A673 (cell line): Measurements from ENCODE around the gene SLC35B2. TPM values are rescaled to one million over a fixed set of nuclear protein-coding genes. Genes with fewer than 3 reads are reported as not detected.
A peak's percentile ranks its signal among the peaks of the same experiment; 100 is the strongest.

Source experiments
- BruUV-seq: library from RNA; stranded (reverse); fragments of 400-500 nt; replicated peaks from 2 replicates; lab custom pipeline; 2021; lab: Mats Ljungman, UMichigan
- CTCF ChIA-PET: fragments of 300-600 bp; sonication (Branson Sonifier 250); formaldehyde crosslinking; loops from one replicate; lab custom pipeline; 2022; ENCODE audit warnings: antibody characterized with exemption; lab: Charles Lee
- POLR2A ChIA-PET: fragments of 300-600 bp; sonication (Branson Sonifier 250); formaldehyde crosslinking; loops from one replicate; lab custom pipeline; 2022; ENCODE audit warnings: antibody characterized with exemption; ENCODE audit not compliant: low non-redundant PET; lab: Charles Lee
- DNase-seq: peaks from one replicate; pipeline ENCODE4 v3.0.0-alpha.2; 2015; ENCODE audit warnings: low spot score
- H3K27ac ChIP-seq: fragments of 200-600 bp; sonication (generic); 2 replicates; pipeline ENCODE4 v1.5.1; 2016; ENCODE audit warnings: mixed run types, low read depth, mild to moderate bottlenecking, mixed read lengths, antibody characterized with exemption, low read length; ENCODE audit not compliant: poor library complexity, severe bottlenecking
- H3K27me3 ChIP-seq: fragments of 200-600 bp; sonication (generic); replicated peaks from 2 replicates; pipeline ENCODE4 v1.6.1; 2017; ENCODE audit warnings: mixed run types, low read depth, mild to moderate bottlenecking, mixed read lengths, antibody characterized with exemption, low read length; ENCODE audit not compliant: insufficient read depth, poor library complexity
- H3K36me3 ChIP-seq: fragments of 200-600 bp; sonication (generic); 2 replicates; pipeline ENCODE4 v1.6.1; 2016; ENCODE audit warnings: mixed run types, mild to moderate bottlenecking, mixed read lengths, antibody characterized with exemption, low read length; ENCODE audit not compliant: insufficient read depth, poor library complexity, severe bottlenecking
- H3K4me1 ChIP-seq: fragments of 200-600 bp; sonication (generic); 2 replicates; pipeline ENCODE4 v1.6.1; 2017; ENCODE audit warnings: mixed run types, mild to moderate bottlenecking, mixed read lengths, antibody characterized with exemption, low read length; ENCODE audit not compliant: insufficient read depth, poor library complexity, severe bottlenecking
- H3K4me3 ChIP-seq: fragments of 200-600 bp; sonication (generic); 2 replicates; pipeline ENCODE4 v1.5.1; 2016; ENCODE audit warnings: low read depth, mixed run types, mild to moderate bottlenecking, mixed read lengths, low read length; ENCODE audit not compliant: poor library complexity, severe bottlenecking
- H3K9me3 ChIP-seq: fragments of 200-600 bp; sonication (generic); 2 replicates; pipeline ENCODE4 v1.6.1; 2016; ENCODE audit warnings: mixed run types, low read depth, mild to moderate bottlenecking, mixed read lengths, antibody characterized with exemption, low read length; ENCODE audit not compliant: poor library complexity, severe bottlenecking
- EZH2 ChIP-seq: fragments of 200-600 bp; sonication (generic); IDR thresholded peaks from 2 replicates; pipeline ENCODE4 v1.6.1; 2017; ENCODE audit warnings: borderline replicate concordance, low read depth, mild to moderate bottlenecking, mixed read lengths, antibody characterized with exemption, low read length; ENCODE audit not compliant: poor library complexity, severe bottlenecking
- intact Hi-C: fragments of 100-400 bp; cut with micrococcal nuclease; formaldehyde crosslinking; loops from one replicate; pipeline ENCODE4 v1.10.0; 2022; ENCODE audit not compliant: unreplicated experiment
- total RNA-seq: library from RNA; stranded (reverse); gene quantifications from 2 replicates; pipeline ENCODE4 v1.2.3, GENCODE V29; 2021
- TF ChIP-seq, protein P1 (sequence below): fragments of 300-800, 200-600 bp; sonication (generic); conservative IDR thresholded peaks from 2 replicates; pipeline ENCODE4 v1.5.1; 2017; ENCODE audit warnings: low read depth, mild to moderate bottlenecking, antibody characterized with exemption, low read length, moderate library complexity, mixed read lengths

The SLC35B2 gene
- total RNA-seq, 1 experiment from 2014 or later, result 52.0 TPM

DNA sequence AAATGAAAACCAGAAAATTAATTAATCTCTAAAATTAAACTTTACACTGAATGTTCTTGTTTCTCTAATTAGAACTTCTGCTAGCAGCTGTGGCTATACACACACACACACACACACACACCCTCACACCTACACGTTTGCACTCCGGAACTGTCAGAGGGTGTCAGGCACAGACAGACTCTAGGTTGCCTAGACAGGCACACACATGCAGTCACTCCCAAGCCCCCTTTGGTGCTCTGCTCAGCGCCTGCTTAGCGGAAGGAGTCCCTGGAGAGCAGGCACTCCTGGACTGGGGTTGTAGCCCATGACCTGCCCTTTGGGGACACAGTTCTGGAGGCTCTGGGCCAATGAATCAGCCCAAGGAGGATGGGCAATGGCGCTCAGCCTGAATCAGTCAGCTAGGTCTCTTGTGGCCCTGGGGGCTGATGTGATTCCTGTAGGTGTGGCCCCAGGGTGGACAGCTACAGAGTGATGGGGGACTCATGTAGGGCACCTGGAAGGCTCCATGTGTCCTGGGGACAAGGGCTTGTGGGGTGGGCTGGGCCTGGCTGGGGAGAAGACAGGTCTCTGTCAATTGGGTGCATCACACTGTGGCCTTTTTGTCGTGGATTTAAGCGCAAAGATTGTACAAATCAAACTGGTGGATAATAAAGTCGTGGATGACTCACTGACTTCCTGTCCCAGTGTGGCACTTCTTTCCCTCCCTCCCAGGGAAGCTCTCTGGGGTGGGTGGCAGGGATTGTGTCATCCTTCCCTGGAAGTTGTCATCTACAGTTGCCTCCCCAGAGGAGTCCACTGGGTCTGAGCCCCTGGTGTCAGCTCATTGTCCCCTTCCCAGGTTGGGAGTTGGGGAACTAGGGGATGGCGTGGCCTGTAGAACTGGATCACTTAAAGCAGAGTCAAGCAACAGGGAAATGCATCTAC, 21.7 kb upstream of the SLC35B2 start:
- Histone ChIP-seq H3K36me3 (no peaks in the 10 kb centered on the region), H3K27me3 (peaks cover 4% of the 10 kb centered on the region), H3K27ac (no peak overlapping the region), H3K4me1 (peaks cover 6% of the 10 kb centered on the region), H3K9me3 (no peaks in the 10 kb centered on the region), H3K4me3 (no peak overlapping the region)
- TF ChIP-seq, protein P1, sequence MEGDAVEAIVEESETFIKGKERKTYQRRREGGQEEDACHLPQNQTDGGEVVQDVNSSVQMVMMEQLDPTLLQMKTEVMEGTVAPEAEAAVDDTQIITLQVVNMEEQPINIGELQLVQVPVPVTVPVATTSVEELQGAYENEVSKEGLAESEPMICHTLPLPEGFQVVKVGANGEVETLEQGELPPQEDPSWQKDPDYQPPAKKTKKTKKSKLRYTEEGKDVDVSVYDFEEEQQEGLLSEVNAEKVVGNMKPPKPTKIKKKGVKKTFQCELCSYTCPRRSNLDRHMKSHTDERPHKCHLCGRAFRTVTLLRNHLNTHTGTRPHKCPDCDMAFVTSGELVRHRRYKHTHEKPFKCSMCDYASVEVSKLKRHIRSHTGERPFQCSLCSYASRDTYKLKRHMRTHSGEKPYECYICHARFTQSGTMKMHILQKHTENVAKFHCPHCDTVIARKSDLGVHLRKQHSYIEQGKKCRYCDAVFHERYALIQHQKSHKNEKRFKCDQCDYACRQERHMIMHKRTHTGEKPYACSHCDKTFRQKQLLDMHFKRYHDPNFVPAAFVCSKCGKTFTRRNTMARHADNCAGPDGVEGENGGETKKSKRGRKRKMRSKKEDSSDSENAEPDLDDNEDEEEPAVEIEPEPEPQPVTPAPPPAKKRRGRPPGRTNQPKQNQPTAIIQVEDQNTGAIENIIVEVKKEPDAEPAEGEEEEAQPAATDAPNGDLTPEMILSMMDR, result no peak
- TF ChIP-seq EZH2, result no peak
- BruUV-seq, result TSS peak; percentile 27
- POLR2A ChIA-PET, result interaction anchor here (0.6 kb wide), 1 partner anchor 135 kb away, joined by 4 read pairs; no protein-coding TSS in a partner anchor
- CTCF ChIA-PET, result interaction anchor here (0.5 to 0.7 kb wide), 3 partner anchors 11 to 64 kb away, joined by 3 to 9 read pairs (median 3); no protein-coding TSS in a partner anchor
- intact Hi-C loops, result no loop called here
- peak; percentile 77 for DNase-seq

DNA sequence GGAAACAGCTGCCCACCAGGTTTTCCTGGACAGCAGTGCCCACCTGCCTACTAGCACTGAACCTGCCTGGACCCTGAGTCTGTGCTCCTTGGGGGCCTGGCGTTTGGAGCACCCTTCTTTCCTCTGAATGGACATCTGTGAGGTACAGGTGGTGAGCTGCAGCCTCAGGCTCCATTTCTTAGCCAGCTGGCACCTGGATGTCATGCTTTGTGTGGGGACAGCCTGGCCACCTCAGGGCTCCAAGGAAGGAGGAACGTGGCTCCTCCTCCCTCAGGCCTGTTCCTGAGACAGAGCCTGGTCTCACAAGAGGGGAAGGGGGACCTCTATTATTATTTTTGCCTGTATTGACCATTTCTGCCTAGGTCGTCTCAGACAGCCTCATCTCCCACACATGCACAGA, 21.0 kb upstream of the SLC35B2 start:
- BruUV-seq, result no TSS peak
- Histone ChIP-seq H3K9me3 (no peaks in the 10 kb centered on the region), H3K36me3 (no peaks in the 10 kb centered on the region), H3K27ac (no peak overlapping the region), H3K27me3 (no peaks in the 10 kb centered on the region), H3K4me3 (no peak overlapping the region), H3K4me1 (peaks cover 6% of the 10 kb centered on the region)
- CTCF ChIA-PET, result interaction anchor here (0.7 kb wide), 1 partner anchor 65 kb away, joined by 3 read pairs; no protein-coding TSS in a partner anchor
- POLR2A ChIA-PET, result no interaction called here
- DNase-seq, result no peak
- TF ChIP-seq, protein P1, result no peak
- TF ChIP-seq EZH2, result no peak
- intact Hi-C loops, result no loop called here

DNA sequence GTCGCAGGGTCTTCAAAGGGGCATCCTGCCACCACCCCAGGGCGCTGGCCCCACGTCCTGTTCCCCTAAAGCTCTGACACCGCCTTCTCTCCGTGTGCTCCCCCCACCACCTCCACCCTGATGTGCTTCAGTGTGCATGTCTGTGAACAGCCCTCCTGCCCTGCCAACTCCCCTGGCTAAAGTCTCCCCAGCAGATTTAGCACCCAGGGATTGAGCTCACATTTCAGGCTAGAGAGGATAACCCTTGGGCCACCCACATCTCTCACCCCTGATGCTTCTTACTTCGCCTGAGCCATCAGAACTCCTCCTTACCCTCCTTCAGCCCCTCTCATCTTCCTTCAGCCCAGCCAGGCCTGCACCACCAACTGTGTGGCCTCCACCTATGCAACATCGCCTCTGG, 20.4 kb upstream of the SLC35B2 start:
- no peak overlapping the region for H3K4me3 ChIP-seq
- BruUV-seq, result no TSS peak
- H3K27ac ChIP-seq, result no peak overlapping the region
- intact Hi-C loops, result no loop called here
- TF ChIP-seq, protein P1, result no peak
- no peak for TF ChIP-seq EZH2
- H3K27me3 ChIP-seq, result no peaks in the 10 kb centered on the region
- CTCF ChIA-PET, result no interaction called here
- POLR2A ChIA-PET, result no interaction called here
- DNase-seq, result no peak
- H3K9me3 ChIP-seq, result no peaks in the 10 kb centered on the region
- H3K4me1 ChIP-seq, result peaks cover 6% of the 10 kb centered on the region
- H3K36me3 ChIP-seq, result no peaks in the 10 kb centered on the region
